A673 (cell line): ENCODE data around the gene NCAPG2.

Experiments
- CTCF ChIP-seq: fragments of 300-800, 200-600 bp; sonication (generic); conservative IDR thresholded peaks from 2 replicates; pipeline ENCODE4 v1.5.1; 2017; ENCODE audit warnings: low read depth, mild to moderate bottlenecking, antibody characterized with exemption, low read length, moderate library complexity, mixed read lengths
- EZH2 ChIP-seq: fragments of 200-600 bp; sonication (generic); IDR thresholded peaks from 2 replicates; pipeline ENCODE4 v1.6.1; 2017; ENCODE audit warnings: borderline replicate concordance, low read depth, mild to moderate bottlenecking, mixed read lengths, antibody characterized with exemption, low read length; ENCODE audit not compliant: poor library complexity, severe bottlenecking

- TF ChIP-seq CTCF (no peak), EZH2 (no peak)
These were observed 66.6 kb downstream of the NCAPG2 start for GRCh38 chr7:158638001-158638400.
